GM23338 (cell line): Measurements from ENCODE around the gene C4BPA. TPM values are rescaled to one million over a fixed set of nuclear protein-coding genes. Genes with fewer than 3 reads are reported as not detected.

Experiments used
- ATAC-seq: fragments of 200-7000 bp; cut with Tn5 transposase; 3 replicates; pipeline ENCODE4 v1.9.1; 2020
- DNase-seq: peaks from one replicate; pipeline ENCODE4 v3.0.0-alpha.2; 2015; ENCODE audit warnings: low spot score
- H2AFZ ChIP-seq: fragments of 200-600 bp; sonication (generic); 2 replicates; pipeline ENCODE4 v1.8.0; 2016; ENCODE audit warnings: antibody characterized with exemption, mild to moderate bottlenecking, moderate library complexity
- H3F3A ChIP-seq: fragments of 200-600 bp; sonication (generic); replicated peaks from 2 replicates; pipeline ENCODE4 v1.8.0; 2017; ENCODE audit warnings: antibody characterized with exemption, mixed run types, low read depth
- H3K27ac ChIP-seq: fragments of 200-600 bp; sonication (generic); 2 replicates; pipeline ENCODE4 v1.6.1; 2016; ENCODE audit warnings: low read depth
- H3K27me3 ChIP-seq: fragments of 200-600 bp; sonication (generic); 2 replicates; pipeline ENCODE4 v1.8.0; 2016; ENCODE audit warnings: mild to moderate bottlenecking, mixed run types, moderate library complexity; ENCODE audit not compliant: insufficient read depth
- H3K36me3 ChIP-seq: fragments of 200-600 bp; sonication (generic); 2 replicates; pipeline ENCODE4 v1.8.0; 2016; ENCODE audit warnings: mild to moderate bottlenecking; ENCODE audit not compliant: insufficient read depth
- H3K4me1 ChIP-seq: fragments of 200-600 bp; sonication (generic); 2 replicates; pipeline ENCODE4 v1.8.0; 2016; ENCODE audit warnings: mild to moderate bottlenecking, moderate library complexity; ENCODE audit not compliant: insufficient read depth
- H3K4me2 ChIP-seq: fragments of 200-600 bp; sonication (generic); 2 replicates; pipeline ENCODE4 v1.7.1; 2017; ENCODE audit warnings: mixed run types
- H3K4me3 ChIP-seq: fragments of 200-600 bp; sonication (generic); 2 replicates; pipeline ENCODE4 v1.6.1; 2016; ENCODE audit warnings: mixed run types
- H3K79me2 ChIP-seq: fragments of 200-600 bp; sonication (generic); replicated peaks from 2 replicates; pipeline ENCODE4 v1.8.0; 2017; ENCODE audit warnings: mild to moderate bottlenecking; ENCODE audit not compliant: insufficient read depth
- H3K9me2 ChIP-seq: fragments of 200-600 bp; sonication (generic); 2 replicates; pipeline ENCODE4 v1.8.0; 2017; ENCODE audit not compliant: insufficient read depth
- H4K20me1 ChIP-seq: fragments of 200-600 bp; sonication (generic); replicated peaks from 2 replicates; pipeline ENCODE4 v1.8.0; 2017; ENCODE audit warnings: mild to moderate bottlenecking; ENCODE audit not compliant: insufficient read depth
- H3K27ac Mint-ChIP-seq: 2 replicates; pipeline ENCODE4 v1.8.0; 2020; ENCODE audit warnings: inconsistent platforms, mild to moderate bottlenecking, moderate library complexity, mixed read lengths
- H3K27me3 Mint-ChIP-seq: 3 replicates; pipeline ENCODE4 v1.8.0; 2022; ENCODE audit warnings: low read depth, mild to moderate bottlenecking, moderate library complexity, mixed read lengths, inconsistent platforms; ENCODE audit not compliant: insufficient read depth, poor library complexity
- H3K36me3 Mint-ChIP-seq: 3 replicates; pipeline ENCODE4 v1.8.0; 2021; ENCODE audit warnings: low read depth, mild to moderate bottlenecking, inconsistent platforms, moderate library complexity, mixed read lengths
- H3K4me1 Mint-ChIP-seq: 3 replicates; pipeline ENCODE4 v1.8.0; 2020; ENCODE audit warnings: mild to moderate bottlenecking, inconsistent platforms, mixed read lengths
- H3K4me3 Mint-ChIP-seq: 3 replicates; pipeline ENCODE4 v1.8.0; 2021; ENCODE audit warnings: moderate library complexity, mild to moderate bottlenecking, inconsistent platforms, mixed read lengths
- H3K9me3 Mint-ChIP-seq: 3 replicates; pipeline ENCODE4 v1.8.0; 2020; ENCODE audit warnings: moderate library complexity, mild to moderate bottlenecking, inconsistent platforms, mixed read lengths
- CREB1 ChIP-seq: fragments of 250-450 bp; sonication (Bioruptor Pico); IDR thresholded peaks from 2 replicates; pipeline ENCODE4 v1.5.0; 2020; ENCODE audit warnings: low read depth, mild to moderate bottlenecking, moderate library complexity
- CTCF ChIP-seq, 2 experiments: fragments of 200-600 bp in 1 of 2; sonication (generic) in 1 of 2; conservative IDR thresholded peaks; 2 replicates each; pipeline versions ENCODE4 v1.5.1 to v1.6.1; 2016 to 2017; ENCODE audit warnings: antibody characterized with exemption in 2 of 2, low read depth in 2 of 2, mild to moderate bottlenecking in 2 of 2, moderate library complexity in 1 of 2
- ETS1 ChIP-seq: IDR thresholded peaks from 2 replicates; pipeline ENCODE4 v1.6.1; 2016; ENCODE audit warnings: antibody characterized with exemption
- EZH2phosphoT487 ChIP-seq: fragments of 200-600 bp; sonication (generic); IDR thresholded peaks from one replicate; pipeline ENCODE4 v1.8.1; 2018; ENCODE audit warnings: antibody characterized with exemption; ENCODE audit not compliant: unreplicated experiment
- JUNB ChIP-seq: IDR thresholded peaks from one replicate; pipeline ENCODE4 v1.6.1; 2016; ENCODE audit warnings: antibody characterized with exemption; ENCODE audit not compliant: unreplicated experiment
- NANOG ChIP-seq: IDR thresholded peaks from 2 replicates; pipeline ENCODE4 v1.6.1; 2016; ENCODE audit warnings: antibody characterized with exemption, borderline replicate concordance
- POLR2AphosphoS5 ChIP-seq: IDR thresholded peaks from 2 replicates; pipeline ENCODE4 v1.6.1; 2016; ENCODE audit warnings: antibody characterized with exemption, low read depth
- REST ChIP-seq: IDR thresholded peaks from one replicate; pipeline ENCODE4 v1.6.1; 2018; ENCODE audit warnings: antibody characterized with exemption; ENCODE audit not compliant: unreplicated experiment
- STAT1 ChIP-seq: IDR thresholded peaks from one replicate; pipeline ENCODE4 v1.6.1; 2016; ENCODE audit warnings: antibody characterized with exemption; ENCODE audit not compliant: unreplicated experiment
- ZNF331 ChIP-seq: fragments of 250-450 bp; sonication (Bioruptor Pico); IDR thresholded peaks from 2 replicates; pipeline ENCODE4 v1.5.0; 2020; ENCODE audit warnings: low read depth, mild to moderate bottlenecking, moderate library complexity
- ZNF462 ChIP-seq: fragments of 250-450 bp; sonication (Bioruptor Pico); IDR thresholded peaks from 2 replicates; pipeline ENCODE4 v1.5.0; 2020; ENCODE audit warnings: mild to moderate bottlenecking, moderate library complexity
- polyA plus RNA-seq: library from polyadenylated mRNA; unstranded; fragments of >200 nt; fragmentation: Nextera tagmentation; extraction: Ambion mirVana; gene quantifications from 2 replicates; pipeline ENCODE4 v1.2.1, GENCODE V29; 2016
- total RNA-seq: library from RNA; depleted of rRNA; stranded (reverse); fragments of >200 nt; shearing (Covaris generic); gene quantifications from 2 replicates; pipeline ENCODE4 v1.2.3, GENCODE V29; 2014

Gene C4BPA
- total and polyA plus RNA-seq, 2 experiments from 2014 or later, result not detected

GRCh38 chr1:207164086-207164485, 60.1 kb downstream of the C4BPA start:
- Histone ChIP-seq H3F3A (no peaks in the 10 kb centered on the region), H3K27me3 (no peaks in the 10 kb centered on the region), H2AFZ (no peak overlapping the region), H3K4me3 (no peak overlapping the region), H4K20me1 (no peaks in the 10 kb centered on the region), H3K27ac (no peak overlapping the region), H3K4me1 (no peaks in the 10 kb centered on the region), H3K9me2 (no peaks in the 10 kb centered on the region; the same call in 1 of the 2 replicates), H3K4me2 (no peak overlapping the region), H3K36me3 (no peaks in the 10 kb centered on the region), H3K79me2 (no peaks in the 10 kb centered on the region)
- Mint-ChIP-seq H3K36me3 (no peaks in the 10 kb centered on the region), H3K9me3 (no peaks in the 10 kb centered on the region), H3K27ac (no peak overlapping the region), H3K4me3 (no peak overlapping the region), H3K4me1 (no peaks in the 10 kb centered on the region), H3K27me3 (no peaks in the 10 kb centered on the region)
- no peak for DNase-seq
- ATAC-seq, result no peak
- TF ChIP-seq REST, result no peak
- no peak for TF ChIP-seq STAT1
- TF ChIP-seq ZNF462 (CRISPR knock-in tag), result no peak
- no peak for TF ChIP-seq ETS1
- TF ChIP-seq JUNB, result no peak
- TF ChIP-seq CREB1 (CRISPR knock-in tag), result no peak
- TF ChIP-seq CTCF (conservative IDR thresholded peaks at IDR 0.05; ENCODE audit: low read depth in 2 of 2), result no peak
- TF ChIP-seq EZH2phosphoT487, result no peak
- no peak for TF ChIP-seq NANOG
- no peak for TF ChIP-seq POLR2AphosphoS5
- no peak for TF ChIP-seq ZNF331 (CRISPR knock-in tag)
